Effector memory CD4-positive, alpha-beta T cell (primary cell): ENCODE results near the gene USP32.
"Not testable (repeated sequence)": the region's sequence is repeated elsewhere in the genome, so short reads cannot be mapped to it uniquely, and the experiment has no call there.

Experiments used
- DNase-seq, 3 donors: peaks; one replicate each; pipeline ENCODE4 v3.0.0-alpha.2; 2020
- H3K27ac ChIP-seq: 2 replicates; pipeline ENCODE4 v1.7.0; 2013; ENCODE audit warnings: mild to moderate bottlenecking, low read length, moderate library complexity; ENCODE audit not compliant: insufficient read depth, poor library complexity, severe bottlenecking
- H3K27me3 ChIP-seq: replicated peaks from 2 replicates; pipeline ENCODE4 v1.7.0; 2013; ENCODE audit warnings: mild to moderate bottlenecking, low read length; ENCODE audit not compliant: insufficient read depth, control insufficient read depth, poor library complexity, severe bottlenecking
- H3K36me3 ChIP-seq: 2 replicates; pipeline ENCODE4 v1.7.0; 2013; ENCODE audit warnings: mild to moderate bottlenecking, low read length, moderate library complexity; ENCODE audit not compliant: control insufficient read depth, insufficient read depth
- H3K4me1 ChIP-seq: 2 replicates; pipeline ENCODE4 v1.7.0; 2013; ENCODE audit warnings: low read length, mild to moderate bottlenecking; ENCODE audit not compliant: control insufficient read depth, insufficient read depth, poor library complexity, severe bottlenecking
- H3K4me3 ChIP-seq: 2 replicates; pipeline ENCODE4 v1.7.0; 2013; ENCODE audit warnings: low read length, low read depth, mild to moderate bottlenecking; ENCODE audit not compliant: insufficient read depth, poor library complexity, severe bottlenecking
- H3K9me3 ChIP-seq: 2 replicates; pipeline ENCODE4 v1.7.0; 2013; ENCODE audit warnings: mild to moderate bottlenecking, low read length, moderate library complexity; ENCODE audit not compliant: control insufficient read depth

Gene USP32

GRCh38 chr17:60224064-60224463 lies 167.9 kb downstream of the USP32 start:
- Histone ChIP-seq H3K4me1 (no peaks in the 10 kb centered on the region), H3K27ac (no peak overlapping the region), H3K27me3 (no peaks in the 10 kb centered on the region), H3K4me3 (no peak overlapping the region), H3K9me3 (no peaks in the 10 kb centered on the region), H3K36me3 (peaks cover 22% of the 10 kb centered on the region)
- DNase-seq = no peak

- H3K4me1 ChIP-seq = no peaks in the 10 kb centered on the region
- H3K27me3 ChIP-seq = no peaks in the 10 kb centered on the region
- H3K9me3 ChIP-seq = no peaks in the 10 kb centered on the region
- no peak overlapping the region for H3K27ac ChIP-seq
- DNase-seq = no peak
- peaks cover 22% of the 10 kb centered on the region for H3K36me3 ChIP-seq
- no peak overlapping the region for H3K4me3 ChIP-seq
These were observed 168.5 kb downstream of the USP32 start for GRCh38 chr17:60223456-60223855.

- not testable (repeated sequence) for H3K27ac ChIP-seq, DNase-seq
These were observed 173.2 kb downstream of the USP32 start for GRCh38 chr17:60218774-60219173.

GRCh38 chr17:60215895-60216294 lies 176.0 kb downstream of the USP32 start:
- H3K36me3 ChIP-seq, H3K27me3 ChIP-seq, H3K4me3 ChIP-seq, DNase-seq, H3K4me1 ChIP-seq, H3K9me3 ChIP-seq, H3K27ac ChIP-seq: not testable (repeated sequence)

More at GRCh38 chr17:60218774-60219173, 173.2 kb downstream of the USP32 start:
- not testable (repeated sequence) for H3K9me3 ChIP-seq, H3K4me3 ChIP-seq, H3K4me1 ChIP-seq, H3K27me3 ChIP-seq
- peaks cover 14% of the 10 kb centered on the region for H3K36me3 ChIP-seq

GRCh38 chr17:60211282-60211681 lies 180.7 kb downstream of the USP32 start:
- H3K27me3 ChIP-seq, H3K36me3 ChIP-seq, H3K4me3 ChIP-seq, H3K4me1 ChIP-seq, H3K27ac ChIP-seq, DNase-seq, H3K9me3 ChIP-seq: not testable (repeated sequence)

GRCh38 chr17:60208302-60208701 lies 183.6 kb downstream of the USP32 start:
- not testable (repeated sequence) for DNase-seq, H3K36me3 ChIP-seq, H3K4me3 ChIP-seq, H3K27ac ChIP-seq, H3K27me3 ChIP-seq, H3K4me1 ChIP-seq, H3K9me3 ChIP-seq

GRCh38 chr17:60205782-60206181 lies 186.2 kb downstream of the USP32 start:
- not testable (repeated sequence) for H3K4me3 ChIP-seq, H3K27me3 ChIP-seq, H3K36me3 ChIP-seq, H3K4me1 ChIP-seq, DNase-seq, H3K9me3 ChIP-seq, H3K27ac ChIP-seq

- not testable (repeated sequence) for H3K27me3 ChIP-seq, H3K9me3 ChIP-seq, H3K36me3 ChIP-seq, H3K4me1 ChIP-seq, DNase-seq, H3K4me3 ChIP-seq, H3K27ac ChIP-seq
These were observed 193.3 kb downstream of the USP32 start for GRCh38 chr17:60198630-60199029.

GRCh38 chr17:60194141-60194540 lies 197.8 kb downstream of the USP32 start:
- DNase-seq, H3K4me1 ChIP-seq, H3K4me3 ChIP-seq, H3K27me3 ChIP-seq, H3K9me3 ChIP-seq, H3K27ac ChIP-seq: not testable (repeated sequence)
- peaks cover 25% of the 10 kb centered on the region for H3K36me3 ChIP-seq

GRCh38 chr17:60193482-60193881 lies 198.5 kb downstream of the USP32 start:
- Histone ChIP-seq H3K4me1 (no peaks in the 10 kb centered on the region), H3K27me3 (no peaks in the 10 kb centered on the region), H3K9me3 (no peaks in the 10 kb centered on the region), H3K27ac (no peak overlapping the region), H3K36me3 (peaks cover 25% of the 10 kb centered on the region), H3K4me3 (no peak overlapping the region)
- no peak for DNase-seq

- H3K4me3 ChIP-seq, H3K4me1 ChIP-seq, DNase-seq, H3K27ac ChIP-seq, H3K27me3 ChIP-seq, H3K9me3 ChIP-seq: not testable (repeated sequence)
- H3K36me3 ChIP-seq = peaks cover 21% of the 10 kb centered on the region
These were observed 198.9 kb downstream of the USP32 start for GRCh38 chr17:60193032-60193431.
